Epithelial cell of proximal tubule (primary cell): ENCODE results near the gene FAP. TPM values are rescaled to one million over a fixed set of nuclear protein-coding genes. Genes with fewer than 3 reads are reported as not detected.
A peak's percentile ranks its signal among the peaks of the same experiment; 100 is the strongest.

Experiments used
- DNase-seq: peaks from one replicate; pipeline ENCODE4 v3.0.0-alpha.2; 2011; ENCODE audit warnings: low read depth
- H3K4me3 ChIP-seq: 2 replicates; pipeline ENCODE4 v1.5.1; 2011; ENCODE audit warnings: low read depth, mild to moderate bottlenecking, low read length
- total RNA-seq: library from RNA; depleted of rRNA; stranded (reverse); fragments of >200 nt; gene quantifications from 2 replicates; pipeline ENCODE4 v1.2.3, GENCODE V29; 2015
- TF ChIP-seq, protein P1 (sequence below): conservative IDR thresholded peaks from 2 replicates; pipeline ENCODE4 v1.5.1; 2012; ENCODE audit warnings: low read depth, mild to moderate bottlenecking, low read length

The FAP gene
- total RNA-seq, 1 donor from 2014 or later = 2.3 TPM

GRCh38 chr2:162230761-162231160 is 12.5 kb downstream of the FAP start:
- no peak overlapping the region for H3K4me3 ChIP-seq
- DNase-seq = no peak
- TF ChIP-seq, protein P1, sequence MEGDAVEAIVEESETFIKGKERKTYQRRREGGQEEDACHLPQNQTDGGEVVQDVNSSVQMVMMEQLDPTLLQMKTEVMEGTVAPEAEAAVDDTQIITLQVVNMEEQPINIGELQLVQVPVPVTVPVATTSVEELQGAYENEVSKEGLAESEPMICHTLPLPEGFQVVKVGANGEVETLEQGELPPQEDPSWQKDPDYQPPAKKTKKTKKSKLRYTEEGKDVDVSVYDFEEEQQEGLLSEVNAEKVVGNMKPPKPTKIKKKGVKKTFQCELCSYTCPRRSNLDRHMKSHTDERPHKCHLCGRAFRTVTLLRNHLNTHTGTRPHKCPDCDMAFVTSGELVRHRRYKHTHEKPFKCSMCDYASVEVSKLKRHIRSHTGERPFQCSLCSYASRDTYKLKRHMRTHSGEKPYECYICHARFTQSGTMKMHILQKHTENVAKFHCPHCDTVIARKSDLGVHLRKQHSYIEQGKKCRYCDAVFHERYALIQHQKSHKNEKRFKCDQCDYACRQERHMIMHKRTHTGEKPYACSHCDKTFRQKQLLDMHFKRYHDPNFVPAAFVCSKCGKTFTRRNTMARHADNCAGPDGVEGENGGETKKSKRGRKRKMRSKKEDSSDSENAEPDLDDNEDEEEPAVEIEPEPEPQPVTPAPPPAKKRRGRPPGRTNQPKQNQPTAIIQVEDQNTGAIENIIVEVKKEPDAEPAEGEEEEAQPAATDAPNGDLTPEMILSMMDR = no peak

DNA sequence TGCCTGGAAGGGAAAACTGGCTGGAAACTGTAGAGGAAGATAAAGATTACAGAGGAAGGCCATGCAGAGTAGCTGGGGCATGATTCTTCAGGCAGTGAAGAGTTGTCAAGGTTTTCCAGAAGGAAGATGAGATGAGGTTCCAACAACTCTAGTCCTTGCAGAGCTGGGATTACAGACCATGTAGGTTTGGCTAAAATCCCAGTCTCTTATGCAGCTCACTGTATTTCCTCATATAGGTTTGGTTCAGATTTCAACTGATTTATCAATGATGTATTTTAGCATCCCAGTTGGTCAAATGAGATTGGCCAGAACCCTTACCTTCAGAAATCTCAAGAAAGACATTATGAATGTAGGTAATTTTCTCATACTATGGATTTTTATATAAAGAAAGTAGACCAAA is 16.4 kb downstream of the FAP start:
- no peak for DNase-seq
- TF ChIP-seq, protein P1 = no peak
- no peak overlapping the region for H3K4me3 ChIP-seq

- TF ChIP-seq, protein P1 = peak; percentile 96
- no peak overlapping the region for H3K4me3 ChIP-seq
- no peak for DNase-seq
Measured at GRCh38 chr2:162221064-162221463, 22.2 kb downstream of the FAP start.

DNA sequence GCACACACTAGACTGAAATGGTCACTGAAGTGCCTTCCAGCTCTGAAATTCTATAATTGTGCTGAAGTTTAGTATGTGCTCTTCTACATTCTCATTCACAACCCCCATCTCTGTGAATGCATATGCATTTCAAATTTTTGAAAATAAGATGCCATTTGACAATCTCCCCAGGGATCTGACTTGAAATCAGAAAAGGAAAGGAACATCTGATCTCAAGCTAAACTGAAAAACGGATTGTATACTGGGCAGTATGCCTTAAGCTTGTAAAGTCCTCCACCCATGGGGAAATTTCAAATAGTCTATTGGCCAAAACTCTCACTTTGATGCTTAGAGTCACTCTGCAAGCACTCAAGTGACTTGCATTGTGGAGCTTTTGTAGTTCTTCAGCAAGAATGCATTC is 22.9 kb downstream of the FAP start:
- TF ChIP-seq, protein P1 = no peak
- DNase-seq = no peak
- no peak overlapping the region for H3K4me3 ChIP-seq

DNA sequence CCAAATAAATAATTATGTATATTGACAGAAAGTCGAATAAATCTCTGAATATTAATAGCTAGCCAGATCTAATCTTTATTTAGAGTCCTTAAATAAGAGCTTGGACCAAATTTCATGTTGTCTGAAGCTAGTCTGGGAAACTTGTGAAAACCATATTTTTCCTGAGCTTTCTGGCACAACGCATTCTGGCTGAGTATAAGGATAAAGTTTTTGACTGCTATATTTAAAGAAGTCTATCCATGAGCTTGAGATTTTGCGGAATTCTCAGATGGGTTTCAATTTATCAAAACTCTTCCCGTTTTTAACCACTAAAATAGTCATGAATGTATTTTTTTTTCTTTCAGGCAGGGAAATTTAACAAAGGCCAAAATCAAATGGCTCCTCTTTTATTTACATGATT is 23.8 kb downstream of the FAP start:
- no peak for DNase-seq
- TF ChIP-seq, protein P1 = no peak
- H3K4me3 ChIP-seq = no peak overlapping the region

DNA sequence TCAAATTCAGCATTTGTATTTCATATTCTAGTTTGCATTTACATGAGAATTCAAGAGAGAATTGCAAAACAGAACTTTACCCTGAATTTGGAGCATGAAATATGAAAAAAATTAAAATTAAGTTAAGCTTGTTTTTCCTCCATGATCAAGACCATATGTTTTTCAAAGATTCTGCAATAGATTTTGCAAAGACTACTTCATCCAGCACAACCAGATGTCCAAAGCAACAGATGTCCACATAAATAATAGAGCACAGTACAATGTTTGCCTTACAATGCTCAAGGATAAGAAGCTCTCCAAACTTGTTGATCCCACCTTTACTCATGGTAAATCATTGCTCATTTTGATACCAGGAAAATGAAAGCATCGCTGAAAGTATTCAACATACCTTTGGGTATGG is 25.6 kb downstream of the FAP start:
- no peak for DNase-seq
- no peak overlapping the region for H3K4me3 ChIP-seq
- TF ChIP-seq, protein P1 = no peak

- TF ChIP-seq, protein P1 = no peak
- H3K4me3 ChIP-seq = no peak overlapping the region
- DNase-seq = no peak
Measured at GRCh38 chr2:162215162-162215561, 28.1 kb downstream of the FAP start.
